Measurements from ENCODE around the gene ALOX5. TPM values are rescaled to one million over a fixed set of nuclear protein-coding genes. Genes with fewer than 3 reads are reported as not detected.

ALOX5 gene
- total and polyA plus RNA-seq, 10 of the 15 experiments (the other 5 are each of a cell fraction or from before 2014, with no cell fraction given): 0.43 to 102 (median 34.2) TPM

DNA sequence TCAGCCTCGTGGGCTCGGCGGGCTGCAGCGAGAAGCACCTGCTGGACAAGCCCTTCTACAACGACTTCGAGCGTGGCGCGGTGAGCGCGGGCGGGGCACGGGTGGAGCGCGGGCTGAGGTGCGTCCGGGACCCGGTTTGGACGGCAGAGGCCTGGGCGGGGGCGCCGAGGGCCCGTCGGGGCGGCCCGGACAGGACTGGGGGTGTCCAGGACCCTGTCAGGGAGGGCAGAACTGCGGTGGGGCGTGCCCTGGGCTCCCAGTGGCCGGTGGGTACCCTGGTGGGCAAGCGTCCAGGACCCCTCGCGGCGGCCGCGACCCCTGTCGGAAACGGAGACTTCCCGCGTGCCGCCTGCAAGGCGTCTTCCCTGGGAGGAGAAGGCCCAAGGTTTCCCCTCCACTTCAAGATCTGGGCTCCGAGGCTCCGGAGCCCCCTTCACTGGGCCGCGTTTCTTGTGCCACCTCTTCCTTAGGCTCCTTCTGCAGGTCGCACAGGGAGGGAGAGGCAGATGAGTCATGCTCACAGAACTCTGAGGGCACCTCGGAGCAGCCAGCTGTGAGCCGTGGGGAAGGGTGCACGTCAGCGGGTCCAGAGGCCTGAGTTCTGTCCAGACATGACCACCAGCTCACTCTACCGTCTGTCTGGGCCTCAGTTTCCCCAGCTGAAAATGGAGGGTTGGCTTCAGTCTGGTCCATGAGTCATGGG is 485 bp downstream of the ALOX5 start:
- POLR2A ChIA-PET: no interaction called here
- TF ChIP-seq RCOR1 (conservative IDR thresholded peaks at IDR 0.05; ENCODE audit: low read depth, low read length) (no peak), SP1 (IDR thresholded peaks at IDR 0.05; ENCODE audit: low read depth, low read length) (no peak), CREB1 (IDR thresholded peaks at IDR 0.05; ENCODE audit: low read depth) (no peak), SREBF2 (IDR thresholded peaks at IDR 0.05; ENCODE audit: low read length) (no peak), TCF7 (IDR thresholded peaks at IDR 0.05; ENCODE audit: borderline replicate concordance) (no peak), SMAD5 (IDR thresholded peaks at IDR 0.05; ENCODE audit: low read depth) (no peak), PAX8 (IDR thresholded peaks at IDR 0.05) (no peak)
- TF ChIP-seq, protein P1, sequence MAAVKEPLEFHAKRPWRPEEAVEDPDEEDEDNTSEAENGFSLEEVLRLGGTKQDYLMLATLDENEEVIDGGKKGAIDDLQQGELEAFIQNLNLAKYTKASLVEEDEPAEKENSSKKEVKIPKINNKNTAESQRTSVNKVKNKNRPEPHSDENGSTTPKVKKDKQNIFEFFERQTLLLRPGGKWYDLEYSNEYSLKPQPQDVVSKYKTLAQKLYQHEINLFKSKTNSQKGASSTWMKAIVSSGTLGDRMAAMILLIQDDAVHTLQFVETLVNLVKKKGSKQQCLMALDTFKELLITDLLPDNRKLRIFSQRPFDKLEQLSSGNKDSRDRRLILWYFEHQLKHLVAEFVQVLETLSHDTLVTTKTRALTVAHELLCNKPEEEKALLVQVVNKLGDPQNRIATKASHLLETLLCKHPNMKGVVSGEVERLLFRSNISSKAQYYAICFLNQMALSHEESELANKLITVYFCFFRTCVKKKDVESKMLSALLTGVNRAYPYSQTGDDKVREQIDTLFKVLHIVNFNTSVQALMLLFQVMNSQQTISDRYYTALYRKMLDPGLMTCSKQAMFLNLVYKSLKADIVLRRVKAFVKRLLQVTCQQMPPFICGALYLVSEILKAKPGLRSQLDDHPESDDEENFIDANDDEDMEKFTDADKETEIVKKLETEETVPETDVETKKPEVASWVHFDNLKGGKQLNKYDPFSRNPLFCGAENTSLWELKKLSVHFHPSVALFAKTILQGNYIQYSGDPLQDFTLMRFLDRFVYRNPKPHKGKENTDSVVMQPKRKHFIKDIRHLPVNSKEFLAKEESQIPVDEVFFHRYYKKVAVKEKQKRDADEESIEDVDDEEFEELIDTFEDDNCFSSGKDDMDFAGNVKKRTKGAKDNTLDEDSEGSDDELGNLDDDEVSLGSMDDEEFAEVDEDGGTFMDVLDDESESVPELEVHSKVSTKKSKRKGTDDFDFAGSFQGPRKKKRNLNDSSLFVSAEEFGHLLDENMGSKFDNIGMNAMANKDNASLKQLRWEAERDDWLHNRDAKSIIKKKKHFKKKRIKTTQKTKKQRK (IDR thresholded peaks at IDR 0.05; ENCODE audit: low read depth, low read length): no peak
- TF ChIP-seq, protein P2, sequence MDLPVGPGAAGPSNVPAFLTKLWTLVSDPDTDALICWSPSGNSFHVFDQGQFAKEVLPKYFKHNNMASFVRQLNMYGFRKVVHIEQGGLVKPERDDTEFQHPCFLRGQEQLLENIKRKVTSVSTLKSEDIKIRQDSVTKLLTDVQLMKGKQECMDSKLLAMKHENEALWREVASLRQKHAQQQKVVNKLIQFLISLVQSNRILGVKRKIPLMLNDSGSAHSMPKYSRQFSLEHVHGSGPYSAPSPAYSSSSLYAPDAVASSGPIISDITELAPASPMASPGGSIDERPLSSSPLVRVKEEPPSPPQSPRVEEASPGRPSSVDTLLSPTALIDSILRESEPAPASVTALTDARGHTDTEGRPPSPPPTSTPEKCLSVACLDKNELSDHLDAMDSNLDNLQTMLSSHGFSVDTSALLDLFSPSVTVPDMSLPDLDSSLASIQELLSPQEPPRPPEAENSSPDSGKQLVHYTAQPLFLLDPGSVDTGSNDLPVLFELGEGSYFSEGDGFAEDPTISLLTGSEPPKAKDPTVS (IDR thresholded peaks at IDR 0.05; ENCODE audit: low read depth, low read length): no peak
- in situ Hi-C loops (cut with MboI) (no loop called here), intact Hi-C loops (cut with micrococcal nuclease; ENCODE audit: unreplicated experiment) (loop anchor here (1.0 to 10.0 kb wide), 3 partner anchors 46 to 410 kb away; no protein-coding TSS in a partner anchor)
- CTCF ChIA-PET: no interaction called here
- H3K9me3 ChIP-seq (replicated peaks; ENCODE audit: control insufficient read depth, insufficient read depth, low read length): no peaks in the 10 kb centered on the region
- peak overlapping the region; percentile 55 for H2AFZ ChIP-seq (ENCODE audit: control insufficient read depth, low read depth, low read length)
- WGBS (ENCODE audit: insufficient coverage, insufficient replicate concordance, low lambda C conversion rate, missing lambda C conversion rate): 6% methylated on average over 42 of the region's 51 CpGs
- SMC1A ChIA-PET (ENCODE audit: uncharacterized antibody, unreplicated experiment): no interaction called here
- peak overlapping the region; percentile 81 for H3K4me3 ChIP-seq
- peak overlapping the region; percentile 78 for H3K4me2 ChIP-seq (ENCODE audit: control insufficient read depth, insufficient read depth)
- H3K36me3 ChIP-seq (ENCODE audit: control insufficient read depth in 2 of 2, insufficient read depth in 2 of 2, low read length in 1 of 2): no peaks in the 10 kb centered on the region
- DNase-seq (ENCODE audit: low read depth, low spot score) (no peak), FAIRE-seq (no peak), ATAC-seq (peak; percentile 19)
- peak overlapping the region; percentile 65 for H3K9ac ChIP-seq (ENCODE audit: control insufficient read depth, insufficient read depth, low read length)
- no TSS peak for BruUV-seq (replicated peaks)
- H3K4me1 ChIP-seq (ENCODE audit: control insufficient read depth, insufficient read depth, low read length): peaks cover 37% of the 10 kb centered on the region
- peak overlapping the region; percentile 68 for H3K27ac ChIP-seq (ENCODE audit: control insufficient read depth, insufficient read depth)
- H3K79me2 ChIP-seq (ENCODE audit: control insufficient read depth, insufficient read depth, low read length): peaks cover 46% of the 10 kb centered on the region
- no peaks in the 10 kb centered on the region for H4K20me1 ChIP-seq (ENCODE audit: control insufficient read depth, insufficient read depth)
- no peaks in the 10 kb centered on the region for H3K27me3 ChIP-seq (replicated peaks in 1 of 2; ENCODE audit: control insufficient read depth in 2 of 2, insufficient read depth in 2 of 2, low read length in 1 of 2)
- RAD21 ChIA-PET (ENCODE audit: unreplicated experiment): interaction anchor here (1.6 kb wide), 1 partner anchor 87 kb away, joined by 7 read pairs; no protein-coding TSS in a partner anchor
